GM23248 (cell line): ENCODE measurements around the gene TMPRSS2.

ENCODE experiments used
- EZH2 ChIP-seq: fragments of 200-600 bp; sonication (generic); IDR thresholded peaks from 2 replicates; pipeline ENCODE4 v1.6.1; 2018; ENCODE audit warnings: antibody characterized with exemption, mild to moderate bottlenecking; ENCODE audit not compliant: insufficient read depth, poor library complexity, severe bottlenecking
- EZH2phosphoT487 ChIP-seq: fragments of 200-600 bp; sonication (generic); IDR thresholded peaks from 2 replicates; pipeline ENCODE4 v1.6.1; 2018; ENCODE audit warnings: antibody characterized with exemption, moderate library complexity, mild to moderate bottlenecking, low read depth; ENCODE audit not compliant: insufficient read depth

DNA sequence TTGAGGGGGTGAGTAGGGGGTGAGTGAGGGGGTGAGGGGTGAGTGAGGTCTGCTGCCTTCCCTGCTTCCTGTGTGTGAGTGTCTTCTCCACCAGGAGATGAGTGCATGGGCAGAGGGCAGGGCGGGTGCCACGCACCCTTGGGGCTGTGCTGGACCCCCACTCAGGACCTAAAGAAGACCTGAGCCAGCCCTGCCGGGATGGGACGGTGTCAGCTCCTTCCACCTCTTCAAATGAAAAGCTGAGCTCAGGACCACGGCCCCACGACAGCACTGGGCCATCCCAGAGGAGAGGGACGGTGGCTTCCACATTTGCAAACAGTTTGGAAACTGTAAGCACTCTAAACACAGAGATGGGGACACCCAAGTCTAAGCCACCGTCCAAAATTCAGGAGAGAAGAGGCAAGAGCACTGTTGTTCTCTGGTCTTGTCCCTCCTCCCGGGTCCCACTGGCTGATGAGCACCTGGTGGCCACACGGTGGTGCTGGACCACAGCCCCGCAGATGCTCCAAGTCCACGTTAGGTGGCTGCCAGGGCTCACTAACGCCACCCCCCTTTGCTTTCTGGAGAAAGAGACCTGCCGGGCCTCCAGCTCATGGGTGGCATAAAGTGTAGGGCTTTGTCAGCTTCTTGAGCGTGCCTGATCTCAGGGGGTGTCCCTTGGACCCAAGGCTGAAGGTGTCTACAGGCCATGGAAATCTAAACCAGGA is 32.1 kb downstream of the TMPRSS2 start:
- no peak for TF ChIP-seq EZH2
- no peak for TF ChIP-seq EZH2phosphoT487
